CD4-positive, alpha-beta T cell treated with Interleukin-4 for 4 hours (primary cell): ENCODE measurements around the gene ATP8A1.
A peak's percentile ranks its signal among the peaks of the same experiment; 100 is the strongest.

Experiments
- DNase-seq: peaks from one replicate; pipeline ENCODE4 v3.0.0-alpha.2; 2020

Gene ATP8A1

DNA sequence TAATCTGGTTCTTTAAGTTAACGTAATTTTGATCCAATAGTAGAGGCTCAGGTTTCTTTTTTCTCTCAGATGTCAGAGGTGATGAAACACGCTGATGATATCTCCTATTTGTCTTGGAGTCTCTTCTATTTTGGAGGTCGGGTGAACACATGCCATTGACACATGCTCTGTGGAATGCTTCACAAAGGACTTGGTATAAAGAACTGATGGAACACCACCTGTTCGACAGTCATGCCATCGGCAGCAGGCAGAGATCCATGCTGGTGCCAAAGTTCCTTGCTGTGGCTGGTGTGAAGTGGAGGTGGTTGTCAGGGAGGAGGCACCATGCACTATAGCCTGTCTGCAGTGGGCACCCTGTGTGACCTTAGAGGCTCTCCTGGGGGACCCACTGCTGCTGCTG lies 94.9 kb downstream of the ATP8A1 start:
- DNase-seq: no peak

DNA sequence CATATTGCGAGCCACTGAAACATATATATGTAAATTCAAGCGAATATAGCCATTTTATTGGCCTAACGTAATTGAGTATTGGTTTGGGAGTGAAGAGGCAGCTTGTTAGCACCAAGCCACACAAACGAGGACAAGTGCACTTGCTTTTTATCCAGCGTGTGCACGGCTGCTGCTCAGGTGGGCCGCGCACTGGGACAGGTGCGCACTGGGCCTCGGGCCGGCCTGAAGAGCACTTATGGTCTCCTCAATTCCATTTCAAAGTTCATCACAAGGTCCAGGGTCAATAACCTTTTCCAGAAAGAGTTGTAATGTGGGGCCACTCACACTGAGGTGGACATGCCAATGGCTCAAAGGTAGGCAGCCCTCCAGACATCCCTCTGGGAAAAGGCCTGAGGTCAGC lies 95.9 kb downstream of the ATP8A1 start:
- DNase-seq: no peak

DNA sequence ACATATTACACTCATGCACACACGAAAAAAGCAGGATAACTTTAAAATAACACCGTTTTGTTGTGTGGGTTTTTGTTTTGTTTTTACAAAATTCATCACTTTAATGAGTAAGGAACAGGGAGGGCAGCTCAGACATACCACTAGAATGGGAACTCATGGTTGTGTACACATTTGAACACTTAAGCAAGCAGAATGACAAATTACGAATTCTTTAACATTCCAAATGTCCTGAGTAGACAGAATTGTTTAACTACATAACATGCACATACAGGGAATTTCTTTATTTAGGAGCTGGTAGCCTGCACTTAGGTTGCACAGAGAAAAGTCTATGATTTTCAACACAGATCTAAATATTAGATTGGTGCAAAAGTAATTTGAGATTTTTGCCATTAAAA lies 96.4 kb downstream of the ATP8A1 start:
- no peak for DNase-seq

DNA sequence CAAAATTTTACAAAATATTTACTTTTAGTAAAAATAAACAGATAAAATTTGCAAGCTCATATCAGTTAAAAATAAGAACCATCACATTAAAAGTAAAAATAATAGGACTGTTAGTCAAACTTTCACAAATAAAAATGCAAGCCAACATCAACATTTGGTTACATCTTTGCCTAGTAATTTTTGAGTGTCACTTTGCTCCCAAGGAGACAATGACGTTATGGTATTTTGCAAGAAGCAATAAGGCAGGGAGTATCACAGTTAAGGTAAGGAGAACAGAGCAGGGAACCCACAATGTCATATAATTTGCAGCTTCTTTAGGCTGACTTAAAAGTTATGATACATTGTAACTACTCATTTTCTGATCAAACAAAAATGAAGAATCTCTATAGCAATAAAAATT lies 98.7 kb downstream of the ATP8A1 start:
- DNase-seq: no peak

DNA sequence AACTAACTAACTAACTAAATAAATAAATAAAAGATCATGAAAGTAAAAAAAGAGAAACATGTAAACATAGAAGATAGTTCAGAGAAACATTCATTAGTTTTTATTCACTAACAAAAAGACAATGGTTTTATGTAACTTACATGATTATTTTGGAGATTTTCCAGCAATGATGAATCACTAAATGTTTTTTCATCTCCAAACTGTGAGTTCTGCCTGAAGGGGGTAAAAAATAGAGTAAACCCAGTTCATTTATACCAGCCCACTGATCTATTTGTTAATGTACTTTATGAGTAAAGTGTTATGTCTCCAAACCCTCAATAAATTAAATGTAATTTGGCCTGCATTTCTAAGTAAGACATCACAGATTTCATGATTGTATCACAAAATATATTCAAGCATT lies 101.1 kb downstream of the ATP8A1 start:
- DNase-seq: no peak

DNA sequence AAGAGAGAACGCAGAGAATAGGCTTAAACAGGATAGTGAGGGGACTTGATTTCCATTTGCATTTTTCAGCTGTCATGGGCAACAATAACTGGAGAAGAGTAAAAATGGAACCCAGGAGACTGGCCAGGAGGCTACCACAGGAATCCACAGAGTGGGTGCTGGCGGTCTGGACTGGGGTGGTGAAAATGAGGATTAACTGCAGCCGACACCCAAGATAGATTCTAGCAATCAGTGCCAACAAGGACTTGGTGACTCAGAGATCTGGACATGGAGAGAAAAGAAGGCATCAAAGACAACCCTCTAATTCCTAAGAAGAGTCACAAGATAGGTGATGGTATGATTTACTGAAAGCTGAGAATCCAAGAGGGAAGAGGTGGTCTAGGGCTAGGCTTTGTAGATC lies 102.8 kb downstream of the ATP8A1 start:
- no peak for DNase-seq

DNA sequence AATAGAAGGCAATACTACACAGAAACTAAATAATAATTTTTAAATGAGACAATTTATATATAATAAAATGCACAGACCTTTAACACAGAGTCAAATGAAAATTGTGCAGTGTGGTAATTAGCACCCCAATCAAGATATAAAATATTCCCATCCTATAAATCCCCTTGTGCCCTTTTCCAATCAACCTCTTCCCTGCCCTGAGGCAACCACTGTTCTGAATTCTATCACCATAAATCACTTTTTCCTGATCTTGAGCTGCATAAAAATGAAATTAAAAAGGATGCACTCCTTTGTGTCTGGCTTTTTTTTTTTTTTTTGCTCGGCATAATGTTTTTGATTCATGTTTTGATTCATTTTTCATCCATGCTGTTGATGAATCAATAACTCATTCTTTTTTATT lies 107.0 kb downstream of the ATP8A1 start:
- no peak for DNase-seq

DNA sequence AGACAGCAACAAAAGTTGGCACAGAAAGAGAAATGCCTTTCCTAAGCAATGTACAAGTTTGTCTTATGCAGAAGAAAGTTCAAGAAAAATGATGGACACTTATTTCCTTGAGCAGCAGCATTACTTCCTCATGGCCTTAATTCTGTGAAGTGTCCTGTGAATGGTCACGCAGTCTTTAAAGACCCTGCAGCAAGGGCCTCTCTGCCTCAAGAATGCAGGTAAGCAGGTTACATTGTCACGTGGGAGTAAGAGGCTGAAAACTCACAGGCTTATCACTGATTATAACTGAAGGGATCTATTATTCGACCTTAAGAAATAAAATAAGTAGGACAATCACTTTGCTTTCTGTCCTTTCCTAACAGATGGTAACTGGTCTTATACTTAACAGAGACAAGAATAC lies 109.1 kb downstream of the ATP8A1 start:
- DNase-seq: no peak

DNA sequence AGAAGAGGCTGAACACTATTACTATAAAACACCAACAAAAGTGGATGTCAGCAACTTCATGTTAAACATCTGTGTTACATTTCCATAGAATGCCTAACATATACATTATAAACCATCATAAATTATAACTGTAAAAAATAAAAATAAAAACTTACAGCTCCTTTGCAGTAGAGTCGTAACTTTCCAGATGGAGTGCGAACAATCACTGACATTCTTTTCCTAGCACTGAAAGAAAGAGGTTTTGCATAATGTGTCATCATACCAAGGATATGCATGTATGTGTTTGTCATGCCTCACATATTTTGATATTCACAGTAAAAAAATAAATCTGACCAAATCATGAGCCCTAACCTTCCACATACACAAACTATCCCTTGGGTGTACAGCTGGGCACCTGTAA lies 113.1 kb downstream of the ATP8A1 start:
- DNase-seq: no peak

DNA sequence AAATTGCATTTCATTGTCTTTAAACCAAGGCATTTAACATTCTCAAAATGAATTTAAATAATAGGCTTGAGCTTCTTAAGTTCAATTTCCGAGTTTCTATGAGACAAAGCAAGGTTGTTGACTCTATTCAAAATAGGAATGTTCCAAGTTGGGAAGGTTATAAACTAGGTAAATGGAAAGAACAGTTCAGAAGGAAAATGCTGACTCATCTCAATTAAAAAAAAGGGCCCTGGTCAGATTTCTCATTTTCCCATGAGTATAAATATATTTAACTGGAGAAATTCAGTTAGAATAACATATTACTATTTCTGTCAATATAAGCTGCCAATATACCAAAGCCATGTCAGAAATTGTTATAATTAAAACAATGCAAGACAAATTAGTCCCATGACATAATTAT lies 113.8 kb downstream of the ATP8A1 start:
- DNase-seq: no peak

DNA sequence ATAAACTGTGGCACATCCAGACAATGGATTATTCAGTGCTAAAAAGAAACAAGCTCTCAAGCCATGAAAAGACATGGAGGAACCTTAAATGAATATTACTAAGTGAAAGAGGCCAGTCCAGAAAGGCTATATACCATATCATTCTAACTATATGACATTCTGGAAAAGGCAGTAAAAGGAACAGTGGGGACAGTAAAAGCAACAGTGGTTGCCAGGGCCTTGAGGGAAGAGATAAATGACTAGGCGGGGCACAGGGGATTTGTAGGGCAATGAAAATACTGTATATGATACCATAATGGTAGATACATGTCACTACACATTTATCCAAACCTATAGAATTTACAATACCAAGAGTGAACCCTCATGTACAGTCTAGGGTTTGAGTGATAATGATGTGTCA lies 115.3 kb downstream of the ATP8A1 start:
- no peak for DNase-seq

DNA sequence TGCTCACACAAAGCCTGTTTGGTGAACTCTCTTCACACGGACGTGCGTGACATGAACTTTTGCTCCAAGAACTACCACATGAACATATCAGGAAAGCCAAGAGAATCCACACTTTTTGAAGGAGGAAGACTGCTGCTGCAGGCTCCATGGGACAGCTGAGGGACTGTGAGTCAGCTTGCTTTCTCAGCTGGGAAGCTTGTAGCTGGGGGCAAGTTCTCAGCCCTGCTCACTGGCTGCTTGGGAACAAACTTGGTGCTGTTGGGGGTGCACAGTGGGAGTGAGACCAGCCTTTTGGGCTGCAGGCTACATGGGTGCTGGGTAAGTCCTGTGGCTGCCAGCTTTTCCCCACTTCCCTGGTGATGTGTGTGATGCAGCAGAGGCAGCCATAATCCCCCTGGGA lies 123.9 kb downstream of the ATP8A1 start:
- no peak for DNase-seq

DNA sequence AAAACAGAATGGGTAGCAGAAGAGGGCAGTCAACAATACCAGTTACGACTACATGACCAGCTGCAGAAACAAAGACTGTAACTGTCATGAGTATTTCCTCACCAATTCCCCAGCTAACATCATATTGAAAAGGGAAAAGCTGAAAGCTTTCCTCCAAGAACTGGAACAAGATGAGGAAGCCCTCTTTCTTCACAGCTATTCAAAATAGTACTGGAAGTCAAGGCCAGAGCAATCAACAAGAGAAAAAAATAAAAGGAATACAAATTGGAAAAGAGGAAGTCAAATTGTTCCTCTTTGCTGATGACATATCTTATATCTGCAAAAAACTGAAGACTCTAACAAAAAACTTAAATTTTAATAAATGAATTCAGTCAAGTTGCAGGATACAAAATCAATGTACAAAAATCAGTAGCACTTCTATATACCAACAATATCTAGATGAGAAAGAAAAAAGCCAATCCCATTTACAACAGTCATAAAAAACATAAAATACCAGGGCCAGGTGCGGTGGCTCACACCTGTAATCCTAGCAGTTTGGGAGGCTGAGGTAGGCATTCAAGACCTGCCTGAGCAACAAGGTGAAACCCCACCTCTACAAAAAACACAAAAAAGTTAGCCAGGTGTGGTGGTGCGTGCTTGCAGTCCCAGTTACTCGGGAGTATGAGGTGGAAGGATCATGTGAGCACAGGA lies 125.4 kb downstream of the ATP8A1 start:
- no peak for DNase-seq

DNA sequence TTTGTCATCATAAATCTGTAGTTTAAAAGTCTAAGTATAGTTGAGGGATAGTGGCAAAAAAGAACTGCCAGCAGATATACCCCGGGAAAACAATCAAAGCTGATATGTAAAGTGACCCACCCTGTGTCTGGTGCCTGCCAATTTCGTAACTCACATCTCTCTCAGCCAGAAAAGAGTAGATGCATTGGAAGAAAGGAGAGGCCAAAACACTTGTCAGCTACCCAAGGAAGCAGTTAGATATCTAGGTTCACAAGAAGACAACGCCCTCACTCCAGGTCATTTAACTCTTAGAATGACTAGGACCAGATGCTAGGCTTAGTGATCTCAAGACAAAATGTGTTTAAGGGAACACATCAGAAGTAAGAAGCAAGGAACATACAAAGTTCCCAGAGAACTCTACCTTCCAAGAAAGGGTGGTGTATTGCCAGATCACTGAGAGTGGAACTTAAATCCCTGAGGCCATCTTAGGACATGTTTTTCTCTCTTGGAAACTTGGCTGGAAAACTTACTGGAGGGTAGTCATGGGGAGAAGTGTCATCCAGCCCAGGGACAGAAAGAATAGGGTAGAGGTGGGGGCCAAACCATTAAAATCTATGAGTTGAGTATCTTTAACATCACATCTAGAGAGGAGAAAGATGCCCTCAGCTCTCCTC lies 133.7 kb downstream of the ATP8A1 start:
- DNase-seq: no peak

DNA sequence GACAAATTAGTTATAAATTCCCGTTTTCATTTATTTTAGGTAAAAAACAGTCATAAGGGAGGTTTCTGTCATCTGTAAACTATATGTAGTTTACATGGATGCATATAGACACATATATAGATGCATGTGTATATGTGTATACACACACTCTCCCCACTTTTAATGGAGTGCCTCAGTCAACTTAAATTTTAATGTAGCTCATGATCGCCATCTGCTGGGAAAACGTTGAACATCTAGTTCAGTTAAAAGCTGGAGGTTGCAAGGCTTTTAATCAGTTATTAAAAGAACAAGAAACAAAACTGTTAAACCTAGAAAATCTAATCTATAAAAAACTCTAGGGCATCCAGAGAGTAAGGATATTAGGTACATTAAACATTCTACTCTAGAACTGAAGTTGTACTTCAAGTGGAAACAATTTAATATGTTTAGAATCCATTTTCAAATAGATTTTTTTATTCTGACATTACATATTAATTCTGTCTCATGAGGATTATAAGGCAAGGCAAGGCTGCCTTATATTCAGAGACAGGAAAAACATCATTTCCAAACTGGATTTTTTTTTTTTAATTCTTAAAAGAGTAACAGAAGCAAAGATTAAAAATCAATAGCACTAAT lies 137.0 kb downstream of the ATP8A1 start:
- DNase-seq: peak; percentile 56

DNA sequence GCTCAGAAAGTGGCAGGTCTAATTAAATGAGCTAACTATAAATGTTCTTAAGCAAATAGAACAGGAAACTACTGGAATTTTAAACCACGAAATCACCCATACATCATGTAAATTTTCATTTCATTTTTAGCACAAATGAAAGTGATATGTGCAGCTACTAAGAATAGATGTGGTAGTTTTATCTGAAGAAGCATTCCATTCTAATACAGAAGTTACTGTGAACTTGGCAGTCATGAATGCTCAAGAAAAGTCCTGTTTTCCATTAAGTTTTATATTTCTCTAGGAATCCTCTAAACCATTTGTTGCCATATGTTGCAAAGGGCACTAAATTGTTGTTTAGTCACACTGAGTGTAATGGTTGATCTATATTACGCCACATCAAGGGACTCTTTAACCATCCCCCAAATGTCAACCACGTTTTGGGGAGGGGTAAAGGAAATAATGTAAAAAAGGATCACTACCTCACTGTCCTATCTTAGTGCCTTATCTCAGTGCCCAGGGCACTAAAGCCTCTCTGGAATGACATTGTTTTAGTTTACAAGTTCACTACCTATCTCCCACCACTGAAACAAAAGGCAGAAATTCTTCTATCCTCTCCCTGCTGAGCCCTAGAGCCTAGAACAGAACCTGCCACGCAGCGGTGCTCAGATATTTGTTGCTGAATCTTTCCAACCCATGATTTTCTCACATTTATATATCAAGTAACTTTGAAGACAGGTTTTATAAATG lies 141.6 kb downstream of the ATP8A1 start:
- DNase-seq: no peak

DNA sequence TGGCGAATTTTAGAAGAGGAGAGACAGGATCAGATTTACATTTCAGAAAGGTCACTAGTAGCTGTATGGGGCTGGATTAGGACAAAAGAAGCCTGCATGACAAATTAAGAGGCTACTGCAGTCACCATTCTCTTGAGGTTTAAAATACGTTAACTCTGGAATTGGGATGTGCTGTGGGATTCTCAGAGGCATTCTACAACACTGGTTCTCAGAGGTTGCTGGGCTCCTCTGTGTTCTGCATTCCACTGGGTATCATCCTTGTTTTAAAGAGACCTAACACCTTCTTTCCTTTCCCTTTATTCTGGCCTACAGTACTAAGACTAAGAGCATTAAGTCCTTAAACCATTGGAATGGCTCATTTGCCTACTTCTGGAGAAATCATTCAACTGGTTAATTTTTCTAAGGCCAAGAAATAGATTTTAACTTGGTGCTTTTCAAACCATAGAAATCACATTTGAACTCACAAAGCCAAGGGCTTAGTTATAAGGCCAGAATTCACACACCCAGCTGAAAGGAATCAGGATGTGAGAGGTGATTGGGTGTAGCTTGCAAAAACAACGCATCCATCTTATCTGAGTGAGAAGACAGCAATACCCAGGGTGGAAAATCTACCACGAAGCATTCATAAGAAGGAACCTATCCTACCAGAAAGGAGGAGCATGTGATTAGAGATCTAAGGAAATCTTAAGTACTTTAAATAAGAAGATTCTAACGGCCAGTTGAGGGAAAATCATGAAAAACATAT lies 143.0 kb downstream of the ATP8A1 start:
- no peak for DNase-seq

DNA sequence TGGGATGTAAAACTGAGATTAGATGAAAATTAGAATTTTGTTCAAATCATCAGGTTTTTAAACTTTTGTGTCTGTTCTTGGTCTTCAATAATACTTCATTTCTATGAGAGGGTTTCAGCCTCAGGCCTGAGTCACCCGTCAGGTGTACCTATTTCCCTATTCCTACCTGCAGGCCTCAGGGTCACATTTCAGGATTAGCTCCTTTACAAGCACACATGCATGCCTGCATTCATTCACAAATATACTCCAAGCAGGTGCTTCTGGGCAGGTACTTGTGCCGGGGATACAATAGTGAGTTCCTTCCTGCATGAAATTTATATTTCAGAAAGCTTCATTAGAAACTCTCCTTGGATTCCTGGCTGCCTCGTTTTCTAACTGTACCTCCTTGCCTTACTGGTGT lies 144.7 kb downstream of the ATP8A1 start:
- no peak for DNase-seq

DNA sequence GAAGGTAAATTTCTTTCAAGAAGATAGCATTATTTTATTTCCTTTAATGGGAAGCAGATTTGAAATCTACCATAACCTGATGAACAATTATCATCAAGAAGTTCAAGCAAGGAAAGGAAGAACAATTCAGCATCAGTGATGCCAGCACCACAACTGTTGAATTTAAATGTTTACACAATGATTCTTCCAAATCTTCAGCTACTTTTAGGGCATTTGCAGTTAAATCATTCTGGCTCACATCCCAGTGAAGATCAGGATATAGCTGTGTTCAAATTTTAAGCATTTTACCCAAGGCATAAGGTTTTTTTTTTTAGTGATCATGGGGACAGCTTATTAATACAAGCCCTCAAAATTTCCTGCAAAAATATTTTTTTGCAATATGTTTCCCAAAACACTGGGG lies 146.7 kb downstream of the ATP8A1 start:
- no peak for DNase-seq

DNA sequence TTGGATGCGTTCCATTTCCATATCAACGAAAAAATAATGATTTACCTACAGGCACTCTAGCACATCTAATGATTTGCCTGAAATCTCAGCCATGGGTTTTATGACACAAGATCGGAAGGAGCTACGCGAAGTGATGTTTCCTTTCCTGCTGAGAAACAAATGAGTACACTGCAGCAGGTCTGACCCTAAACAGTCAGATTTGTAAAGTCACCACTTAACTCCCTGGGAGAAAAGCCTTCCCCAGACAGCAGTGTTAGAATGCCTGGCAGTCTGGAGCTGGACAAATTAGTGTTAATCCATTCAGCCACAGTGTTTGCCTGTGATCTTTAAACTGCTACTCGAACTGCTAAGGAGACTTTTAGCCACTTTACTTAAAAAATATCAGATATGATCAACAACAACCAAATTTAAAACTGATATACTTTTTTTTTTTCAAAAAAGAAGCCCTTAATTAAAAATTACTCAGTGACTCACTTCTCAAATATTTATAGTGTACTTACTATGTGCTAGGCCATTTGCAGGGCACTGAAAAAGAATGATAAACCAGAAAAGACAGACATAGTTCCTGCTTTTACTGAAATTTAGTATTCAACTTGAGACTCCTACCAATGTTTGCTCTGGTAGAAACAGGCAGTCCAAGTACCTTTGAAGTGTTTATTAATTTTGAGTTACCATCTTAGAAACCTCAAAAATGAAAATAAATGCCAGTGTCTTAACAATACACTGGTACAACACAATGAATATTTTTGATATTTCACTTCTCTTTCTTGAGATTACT lies 155.1 kb downstream of the ATP8A1 start:
- no peak for DNase-seq

DNA sequence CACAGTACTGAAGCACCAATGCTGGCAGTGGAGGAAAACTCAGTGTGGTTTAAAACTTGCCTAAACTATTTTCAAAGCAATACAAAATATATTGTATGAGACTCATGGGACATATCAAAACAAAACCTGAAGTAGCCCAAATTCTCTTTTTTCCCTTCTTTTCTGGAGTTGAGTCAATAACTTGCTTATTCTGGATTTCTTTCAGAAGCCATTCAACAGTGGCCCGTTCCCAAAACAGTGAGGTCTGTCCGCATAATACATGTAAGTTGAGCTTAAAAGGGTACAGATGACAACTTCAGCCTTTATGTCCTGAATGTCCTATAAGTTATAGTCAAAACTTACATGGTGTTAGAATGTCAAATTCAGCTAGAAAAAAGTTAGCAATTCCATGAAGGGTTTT lies 158.9 kb downstream of the ATP8A1 start:
- DNase-seq: no peak

DNA sequence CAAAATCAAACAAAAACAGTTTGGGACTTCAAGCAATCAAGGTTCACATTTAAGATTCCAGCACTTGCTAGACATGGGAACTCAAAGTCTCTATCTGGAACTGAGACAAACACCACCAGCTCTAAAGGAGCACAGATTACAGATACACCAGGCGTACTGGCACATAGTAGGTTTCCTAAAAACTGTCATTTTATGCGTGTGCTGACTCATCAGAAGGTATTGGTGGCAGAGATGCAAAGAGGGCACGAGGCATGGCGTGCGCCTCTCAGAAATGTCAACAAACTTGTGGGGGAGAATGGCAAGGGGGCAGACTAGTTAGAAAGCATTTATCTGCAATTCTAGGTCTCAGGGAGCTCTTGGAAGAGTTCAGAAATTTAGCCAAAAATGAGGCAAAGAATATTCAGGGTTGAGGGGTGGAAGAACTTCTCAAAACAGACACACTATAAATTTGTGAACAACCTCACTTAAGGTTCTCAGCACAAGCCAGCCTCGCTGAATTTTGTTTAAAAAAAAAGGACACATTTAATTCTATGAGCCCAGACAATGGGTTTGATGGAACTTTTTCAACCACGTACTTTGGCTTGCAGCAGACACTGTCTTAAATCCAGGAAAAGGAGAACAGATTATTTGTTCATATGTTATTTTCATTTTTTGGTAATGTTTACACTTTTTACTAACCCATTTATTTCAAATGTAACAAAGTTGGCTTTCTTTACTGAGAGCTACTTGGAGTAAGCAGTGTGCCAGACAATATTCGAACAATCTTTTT lies 159.6 kb downstream of the ATP8A1 start:
- no peak for DNase-seq
